Measurements from ENCODE around the gene DNAJB6. TPM values are rescaled to one million over a fixed set of nuclear protein-coding genes. Genes with fewer than 3 reads are reported as not detected.

DNAJB6 gene
- total RNA-seq, 1 experiment from 2014 or later, result 124 TPM

GRCh38 chr7:157409753-157410727 is 73.2 kb downstream of the DNAJB6 start:
- H3K36me3 Mint-ChIP-seq (ENCODE audit: insufficient read depth, unreplicated experiment), result peaks cover 17% of the 10 kb centered on the region
- ChIA-PET CTCF (no interaction called here), POLR2A (interaction anchor here (0.6 kb wide), 1 partner anchor 174 kb away, joined by 3 read pairs; no protein-coding TSS in a partner anchor)
- no peaks in the 10 kb centered on the region for H3K27me3 Mint-ChIP-seq (ENCODE audit: insufficient read depth, unreplicated experiment)
- intact Hi-C loops (cut with micrococcal nuclease), result no loop called here
- peaks cover 17% of the 10 kb centered on the region for H3K4me1 Mint-ChIP-seq (ENCODE audit: insufficient read depth, unreplicated experiment)
- no peak overlapping the region for H3K4me3 Mint-ChIP-seq (ENCODE audit: unreplicated experiment)
- DNase-seq (ENCODE audit: unreplicated experiment), result no peak
- no peaks in the 10 kb centered on the region for H3K9me3 Mint-ChIP-seq (ENCODE audit: unreplicated experiment)
- no TSS peak for BruUV-seq (replicated peaks)
- H3K27ac Mint-ChIP-seq (ENCODE audit: low read depth, unreplicated experiment), result no peak overlapping the region
- no peak for TF ChIP-seq CTCF (IDR thresholded peaks at IDR 0.05; ENCODE audit: unreplicated experiment)

DNA sequence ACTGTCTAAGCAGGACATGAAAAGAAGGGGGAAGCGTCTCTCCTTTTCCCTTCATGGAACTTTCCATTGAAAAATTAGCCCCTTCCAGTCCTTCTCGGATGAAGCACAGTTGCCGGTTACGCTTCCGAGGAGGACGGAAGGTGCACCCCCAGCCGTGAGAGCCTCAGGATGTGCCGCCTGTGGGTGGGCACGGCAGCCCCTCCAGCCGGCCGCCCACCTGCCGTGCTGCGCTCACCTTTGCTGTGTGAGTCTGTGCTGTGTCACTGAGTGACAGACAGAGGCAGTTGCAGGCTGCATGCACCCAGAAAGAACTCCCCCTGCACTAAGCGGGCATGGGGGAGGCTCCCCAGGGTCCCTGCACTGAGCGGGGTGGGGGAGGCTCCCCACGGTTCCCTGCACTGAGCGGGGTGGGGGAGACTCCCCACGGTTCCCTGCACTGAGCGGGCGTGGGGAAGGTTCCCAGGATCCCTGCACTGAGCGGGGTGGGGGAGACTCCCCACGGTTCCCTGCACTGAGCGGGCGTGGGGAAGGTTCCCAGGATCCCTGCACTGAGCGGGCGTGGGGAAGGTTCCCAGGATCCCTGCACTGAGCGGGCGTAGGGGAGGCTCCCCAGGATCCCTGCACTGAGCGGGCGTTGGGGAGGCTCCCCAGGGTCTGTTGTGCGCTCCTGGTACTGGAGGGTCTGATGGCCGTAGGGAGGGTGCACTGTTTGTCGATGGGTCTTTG is 74.2 kb downstream of the DNAJB6 start:
- intact Hi-C loops (cut with micrococcal nuclease), result no loop called here
- TF ChIP-seq CTCF (IDR thresholded peaks at IDR 0.05; ENCODE audit: unreplicated experiment), result no peak
- H3K4me1 Mint-ChIP-seq (ENCODE audit: insufficient read depth, unreplicated experiment), result peaks cover 9% of the 10 kb centered on the region
- ChIA-PET CTCF (interaction anchor here (0.6 kb wide), 1 partner anchor 1013 kb away, joined by 3 read pairs; no protein-coding TSS in a partner anchor), POLR2A (interaction anchor here (0.6 kb wide), 1 partner anchor 175 kb away, joined by 3 read pairs; no protein-coding TSS in a partner anchor)
- no TSS peak for BruUV-seq (replicated peaks)
- H3K9me3 Mint-ChIP-seq (ENCODE audit: unreplicated experiment), result no peaks in the 10 kb centered on the region
- no peak for DNase-seq (ENCODE audit: unreplicated experiment)
- peaks cover 24% of the 10 kb centered on the region for H3K36me3 Mint-ChIP-seq (ENCODE audit: insufficient read depth, unreplicated experiment)
- H3K27ac Mint-ChIP-seq (ENCODE audit: low read depth, unreplicated experiment), result no peak overlapping the region
- no peak overlapping the region for H3K4me3 Mint-ChIP-seq (ENCODE audit: unreplicated experiment)
- H3K27me3 Mint-ChIP-seq (ENCODE audit: insufficient read depth, unreplicated experiment), result no peaks in the 10 kb centered on the region

GRCh38 chr7:157411580-157411979 is 74.8 kb downstream of the DNAJB6 start:
- BruUV-seq (replicated peaks), result no TSS peak
- ChIA-PET POLR2A (no interaction called here), CTCF (interaction anchor here (0.6 kb wide), 1 partner anchor 1012 kb away, joined by 3 read pairs; no protein-coding TSS in a partner anchor)
- no peak for TF ChIP-seq CTCF (IDR thresholded peaks at IDR 0.05; ENCODE audit: unreplicated experiment)
- Mint-ChIP-seq H3K36me3 (ENCODE audit: insufficient read depth, unreplicated experiment) (peaks cover 26% of the 10 kb centered on the region), H3K9me3 (ENCODE audit: unreplicated experiment) (no peaks in the 10 kb centered on the region), H3K27ac (ENCODE audit: low read depth, unreplicated experiment) (no peak overlapping the region), H3K4me3 (ENCODE audit: unreplicated experiment) (peak overlapping the region; percentile 7), H3K4me1 (ENCODE audit: insufficient read depth, unreplicated experiment) (peaks cover 9% of the 10 kb centered on the region), H3K27me3 (ENCODE audit: insufficient read depth, unreplicated experiment) (no peaks in the 10 kb centered on the region)
- peak; percentile 56 for DNase-seq (ENCODE audit: unreplicated experiment)
- intact Hi-C loops (cut with micrococcal nuclease), result no loop called here

DNA sequence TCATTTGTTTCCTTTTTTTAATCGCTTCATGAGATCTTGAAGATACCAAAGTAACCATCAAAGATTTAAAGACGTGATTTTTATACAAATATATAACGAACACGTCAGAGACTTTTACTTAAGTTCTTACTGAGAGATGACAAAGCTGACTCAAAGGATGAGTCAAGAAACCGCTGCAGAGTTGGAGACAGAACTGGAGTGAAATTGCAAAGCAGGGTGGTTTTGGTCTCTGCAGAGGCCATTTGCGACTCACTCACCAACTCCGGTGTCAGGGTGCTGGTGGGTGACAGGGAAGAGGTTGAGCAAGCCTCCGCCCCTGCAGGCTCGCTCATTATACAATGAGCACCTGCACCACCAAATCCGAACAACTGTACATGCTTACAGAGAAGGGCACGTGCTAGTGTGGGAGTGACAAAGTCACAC is 75.2 kb downstream of the DNAJB6 start:
- ChIA-PET POLR2A (no interaction called here), CTCF (no interaction called here)
- H3K9me3 Mint-ChIP-seq (ENCODE audit: unreplicated experiment), result no peaks in the 10 kb centered on the region
- no peak overlapping the region for H3K27ac Mint-ChIP-seq (ENCODE audit: low read depth, unreplicated experiment)
- no peak for TF ChIP-seq CTCF (IDR thresholded peaks at IDR 0.05; ENCODE audit: unreplicated experiment)
- DNase-seq (ENCODE audit: unreplicated experiment), result peak; percentile 74
- no peaks in the 10 kb centered on the region for H3K27me3 Mint-ChIP-seq (ENCODE audit: insufficient read depth, unreplicated experiment)
- no TSS peak for BruUV-seq (replicated peaks)
- peaks cover 9% of the 10 kb centered on the region for H3K4me1 Mint-ChIP-seq (ENCODE audit: insufficient read depth, unreplicated experiment)
- intact Hi-C loops (cut with micrococcal nuclease), result no loop called here
- H3K36me3 Mint-ChIP-seq (ENCODE audit: insufficient read depth, unreplicated experiment), result peaks cover 30% of the 10 kb centered on the region
- peak overlapping the region; percentile 7 for H3K4me3 Mint-ChIP-seq (ENCODE audit: unreplicated experiment)

All from MCF 10A (cell line).